ENCODE results near the gene MROH2A. TPM values are rescaled to one million over a fixed set of nuclear protein-coding genes. Genes with fewer than 3 reads are reported as not detected.
A peak's percentile ranks its signal among the peaks of the same experiment; 100 is the strongest.

MROH2A gene
- total RNA-seq, 1 experiment from 2014 or later: not detected

- Histone ChIP-seq H3K27me3 (ENCODE audit: insufficient read depth, low read length) (no peaks in the 10 kb centered on the region), H3K9me3 (ENCODE audit: control insufficient read depth in 1 of 2, insufficient read depth in 1 of 2, low read depth in 1 of 2, low read length in 2 of 2) (no peaks in the 10 kb centered on the region), H3K27ac (ENCODE audit: low read depth, low read length) (no peak overlapping the region), H3K4me2 (ENCODE audit: low read length) (no peak overlapping the region), H3K4me1 (ENCODE audit: control insufficient read depth in 1 of 2, insufficient read depth in 2 of 2, low read length in 2 of 2) (no peaks in the 10 kb centered on the region), H2AFZ (ENCODE audit: low read depth, low read length, poor library complexity, severe bottlenecking) (no peak overlapping the region), H4K20me1 (ENCODE audit: insufficient read depth) (no peaks in the 10 kb centered on the region), H3K79me2 (ENCODE audit: insufficient read depth, low read length) (no peaks in the 10 kb centered on the region), H3K9ac (ENCODE audit: low read length) (no peak overlapping the region), H3K36me3 (ENCODE audit: control insufficient read depth in 1 of 2, insufficient read depth in 2 of 2, low read length in 2 of 2) (no peaks in the 10 kb centered on the region), H3K4me3 (replicated peaks in 1 of 2; ENCODE audit: low read depth in 1 of 2, low read length in 2 of 2) (no peak overlapping the region), H3K9me2 (ENCODE audit: insufficient read depth) (no peaks in the 10 kb centered on the region)
- POLR2A ChIA-PET: no interaction called here
- RAD21 ChIA-PET (ENCODE audit: low non-redundant PET in 1 of 2, low total read pairs in 2 of 2, uncharacterized antibody in 2 of 2, unreplicated experiment in 2 of 2): no interaction called here
- DNase-seq (ENCODE audit: low read depth, low spot score): peak; percentile 24
- TF ChIP-seq FOSL1 (IDR thresholded peaks at IDR 0.05; ENCODE audit: low read depth) (no peak), MAX (IDR thresholded peaks at IDR 0.05) (no peak), ZFX (IDR thresholded peaks at IDR 0.05) (no peak), SP1 (IDR thresholded peaks at IDR 0.05; ENCODE audit: low read depth) (peak; percentile 49), YY1 (IDR thresholded peaks at IDR 0.05; ENCODE audit: extremely low read depth, insufficient replicate concordance, low read depth, low read length) (peak; percentile 10), CTCF (IDR thresholded peaks at IDR 0.05 in 2 of 3, conservative IDR thresholded peaks at IDR 0.05 in 1 of 3; ENCODE audit: borderline replicate concordance in 1 of 3, insufficient read depth in 1 of 3, low read depth in 2 of 3, low read length in 2 of 3) (0 out of 6 replicates have a peak, but pooled peaks of 1 of the 3 experiments have one; percentile 8)
- TF ChIP-seq, protein P1, sequence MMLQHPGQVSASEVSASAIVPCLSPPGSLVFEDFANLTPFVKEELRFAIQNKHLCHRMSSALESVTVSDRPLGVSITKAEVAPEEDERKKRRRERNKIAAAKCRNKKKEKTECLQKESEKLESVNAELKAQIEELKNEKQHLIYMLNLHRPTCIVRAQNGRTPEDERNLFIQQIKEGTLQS (IDR thresholded peaks at IDR 0.05): no peak
- BruUV-seq (replicated peaks): no TSS peak
- ATAC-seq: peak; percentile 85
- intact Hi-C loops (cut with micrococcal nuclease): no loop called here
- CTCF ChIA-PET: no interaction called here
Observed at GRCh38 chr2:233814056-233814835, 36.1 kb downstream of the MROH2A start.

Measured in HCT116 (cell line).